OCI-LY1 (cell line): ENCODE data around the gene C22orf31.

Experiments
- H2AFZ ChIP-seq: fragments of 200-600 bp; sonication (generic), shearing (Covaris generic); 2 replicates; pipeline ENCODE4 v1.6.0; 2014; ENCODE audit warnings: antibody characterized with exemption, mild to moderate bottlenecking, low read length
- H3F3A ChIP-seq: fragments of 200-600 bp; sonication (generic), shearing (Covaris generic); 2 replicates; pipeline ENCODE4 v1.6.0; 2014; ENCODE audit warnings: mild to moderate bottlenecking, antibody characterized with exemption, low read length, moderate library complexity; ENCODE audit not compliant: insufficient read depth
- H3K27ac ChIP-seq: fragments of 200-600 bp; sonication (generic); 2 replicates; pipeline ENCODE4 v1.5.1; 2014; ENCODE audit warnings: low read length, mixed run types, mild to moderate bottlenecking, low read depth; ENCODE audit not compliant: poor library complexity, severe bottlenecking
- H3K27me3 ChIP-seq: fragments of 200-600 bp; sonication (generic); 2 replicates; pipeline ENCODE4 v1.6.0; 2014; ENCODE audit warnings: antibody characterized with exemption, mild to moderate bottlenecking, low read length, moderate library complexity; ENCODE audit not compliant: insufficient read depth
- H3K36me3 ChIP-seq: fragments of 200-600 bp; sonication (generic); 2 replicates; pipeline ENCODE4 v1.6.1; 2014; ENCODE audit warnings: mild to moderate bottlenecking, antibody characterized with exemption, low read length, moderate library complexity, mixed read lengths; ENCODE audit not compliant: insufficient read depth
- H3K4me1 ChIP-seq: fragments of 200-600 bp; sonication (generic); 2 replicates; pipeline ENCODE4 v1.5.1; 2014; ENCODE audit warnings: mild to moderate bottlenecking, low read length, moderate library complexity; ENCODE audit not compliant: insufficient read depth, severe bottlenecking
- H3K4me2 ChIP-seq: fragments of 200-600 bp; sonication (generic), shearing (Covaris generic); 2 replicates; pipeline ENCODE4 v1.6.1; 2014; ENCODE audit warnings: low read length
- H3K4me3 ChIP-seq: fragments of 200-600 bp; sonication (generic); 2 replicates; pipeline ENCODE4 v1.5.1; 2014; ENCODE audit warnings: low read length, low read depth, mild to moderate bottlenecking, mixed read lengths; ENCODE audit not compliant: poor library complexity, severe bottlenecking
- H3K79me2 ChIP-seq: fragments of 200-600 bp; shearing (Covaris generic); 2 replicates; pipeline ENCODE4 v1.6.1; 2016; ENCODE audit warnings: mixed run types, low read length, mixed read lengths; ENCODE audit not compliant: insufficient read depth
- H3K9ac ChIP-seq: fragments of 200-600 bp; sonication (generic), shearing (Covaris generic); 2 replicates; pipeline ENCODE4 v1.6.1; 2014; ENCODE audit warnings: mild to moderate bottlenecking, low read length, mixed read lengths
- H3K9me2 ChIP-seq: fragments of 200-600 bp; sonication (generic), shearing (Covaris generic); 2 replicates; pipeline ENCODE4 v1.6.1; 2014; ENCODE audit warnings: low read depth, mild to moderate bottlenecking, low read length, mixed read lengths
- H3K9me3 ChIP-seq: fragments of 200-600 bp; shearing (Covaris generic); 2 replicates; pipeline ENCODE4 v1.6.1; 2014; ENCODE audit warnings: low read length, mixed read lengths
- H4K20me1 ChIP-seq: fragments of 200-600 bp; sonication (generic), shearing (Covaris generic); 2 replicates; pipeline ENCODE4 v1.6.0; 2016; ENCODE audit warnings: mild to moderate bottlenecking, low read length; ENCODE audit not compliant: insufficient read depth
- CTCF ChIP-seq: fragments of 200-600 bp; sonication (generic), shearing (Covaris generic); IDR thresholded peaks from 2 replicates; pipeline ENCODE4 v1.5.1; 2017; ENCODE audit warnings: mild to moderate bottlenecking, antibody characterized with exemption, low read length, moderate library complexity, mixed read lengths
- EZH2 ChIP-seq: fragments of 200-600 bp; sonication (generic), shearing (Covaris generic); IDR thresholded peaks from 2 replicates; pipeline ENCODE4 v1.8.0; 2017; ENCODE audit warnings: borderline replicate concordance, mixed run types, mild to moderate bottlenecking, antibody characterized with exemption, low read length, moderate library complexity, mixed read lengths

Gene C22orf31

GRCh38 chr22:29103121-29103520 is 41.5 kb upstream of the C22orf31 start:
- TF ChIP-seq EZH2 (no peak), CTCF (no peak)
- Histone ChIP-seq H3K27ac (no peak overlapping the region), H3K4me2 (no peak overlapping the region), H3K9me3 (no peaks in the 10 kb centered on the region), H3K4me3 (no peak overlapping the region), H3K79me2 (no peaks in the 10 kb centered on the region), H2AFZ (no peak overlapping the region), H4K20me1 (no peaks in the 10 kb centered on the region), H3K9ac (no peak overlapping the region), H3K36me3 (no peaks in the 10 kb centered on the region), H3K4me1 (no peaks in the 10 kb centered on the region), H3K9me2 (no peaks in the 10 kb centered on the region), H3F3A (no peaks in the 10 kb centered on the region), H3K27me3 (peaks cover 4% of the 10 kb centered on the region; the same call in 1 of the 2 replicates)

- no peak overlapping the region for H3K27ac ChIP-seq
- TF ChIP-seq EZH2 (no peak), CTCF (no peak)
- H3K36me3 ChIP-seq: no peaks in the 10 kb centered on the region
Observed at GRCh38 chr22:29102300-29102699, 40.7 kb upstream of the C22orf31 start.

GRCh38 chr22:29098296-29098695 is 36.7 kb upstream of the C22orf31 start:
- Histone ChIP-seq H3K79me2 (no peaks in the 10 kb centered on the region), H3K4me3 (no peak overlapping the region), H3K4me1 (no peaks in the 10 kb centered on the region), H2AFZ (no peak overlapping the region), H3K36me3 (no peaks in the 10 kb centered on the region), H3K27ac (no peak overlapping the region), H3K9ac (no peak overlapping the region), H3K4me2 (no peak overlapping the region), H3K9me3 (no peaks in the 10 kb centered on the region), H4K20me1 (no peaks in the 10 kb centered on the region), H3K27me3 (peaks cover 4% of the 10 kb centered on the region; the same call in 1 of the 2 replicates), H3F3A (no peaks in the 10 kb centered on the region), H3K9me2 (no peaks in the 10 kb centered on the region)
- no peak for TF ChIP-seq EZH2
- TF ChIP-seq CTCF: no peak

More at GRCh38 chr22:29102300-29102699, 40.7 kb upstream of the C22orf31 start:
- H3K4me1 ChIP-seq: no peaks in the 10 kb centered on the region
- H3K9me3 ChIP-seq: no peaks in the 10 kb centered on the region
- H3K27me3 ChIP-seq: peaks cover 4% of the 10 kb centered on the region; the same call in 1 of the 2 replicates
- H3K79me2 ChIP-seq: no peaks in the 10 kb centered on the region
- H3F3A ChIP-seq: no peaks in the 10 kb centered on the region
- H3K4me3 ChIP-seq: no peak overlapping the region
- H3K4me2 ChIP-seq: no peak overlapping the region
- H2AFZ ChIP-seq: no peak overlapping the region
- no peak overlapping the region for H3K9ac ChIP-seq
- no peaks in the 10 kb centered on the region for H4K20me1 ChIP-seq
- H3K9me2 ChIP-seq: no peaks in the 10 kb centered on the region
